GM21576 (cell line): ENCODE measurements around the gene YDJC.
"Not testable (repeated sequence)": the region's sequence is repeated elsewhere in the genome, so short reads cannot be mapped to it uniquely, and the experiment has no call there.

Source experiments
- ATAC-seq: cut with Tn5 transposase; IDR thresholded peaks from one replicate; pipeline ENCODE4 v1.9.1; 2021; ENCODE audit warnings: mild to moderate bottlenecking, moderate library complexity; ENCODE audit not compliant: unreplicated experiment

Gene YDJC

GRCh38 chr22:21582801-21583740 is 46.8 kb downstream of the YDJC start:
- no peak for ATAC-seq

- ATAC-seq, result not testable (repeated sequence)
Measured at GRCh38 chr22:21581009-21581713, 48.7 kb downstream of the YDJC start.

- not testable (repeated sequence) for ATAC-seq
Measured at GRCh38 chr22:21580623-21581007, 49.2 kb downstream of the YDJC start.

- ATAC-seq, result no peak
Measured at GRCh38 chr22:21579474-21579851, 50.4 kb downstream of the YDJC start.
